ENCODE results near the gene HADH.
"Not testable (repeated sequence)": the region's sequence is repeated elsewhere in the genome, so short reads cannot be mapped to it uniquely, and the experiment has no call there.

Gene HADH

DNA sequence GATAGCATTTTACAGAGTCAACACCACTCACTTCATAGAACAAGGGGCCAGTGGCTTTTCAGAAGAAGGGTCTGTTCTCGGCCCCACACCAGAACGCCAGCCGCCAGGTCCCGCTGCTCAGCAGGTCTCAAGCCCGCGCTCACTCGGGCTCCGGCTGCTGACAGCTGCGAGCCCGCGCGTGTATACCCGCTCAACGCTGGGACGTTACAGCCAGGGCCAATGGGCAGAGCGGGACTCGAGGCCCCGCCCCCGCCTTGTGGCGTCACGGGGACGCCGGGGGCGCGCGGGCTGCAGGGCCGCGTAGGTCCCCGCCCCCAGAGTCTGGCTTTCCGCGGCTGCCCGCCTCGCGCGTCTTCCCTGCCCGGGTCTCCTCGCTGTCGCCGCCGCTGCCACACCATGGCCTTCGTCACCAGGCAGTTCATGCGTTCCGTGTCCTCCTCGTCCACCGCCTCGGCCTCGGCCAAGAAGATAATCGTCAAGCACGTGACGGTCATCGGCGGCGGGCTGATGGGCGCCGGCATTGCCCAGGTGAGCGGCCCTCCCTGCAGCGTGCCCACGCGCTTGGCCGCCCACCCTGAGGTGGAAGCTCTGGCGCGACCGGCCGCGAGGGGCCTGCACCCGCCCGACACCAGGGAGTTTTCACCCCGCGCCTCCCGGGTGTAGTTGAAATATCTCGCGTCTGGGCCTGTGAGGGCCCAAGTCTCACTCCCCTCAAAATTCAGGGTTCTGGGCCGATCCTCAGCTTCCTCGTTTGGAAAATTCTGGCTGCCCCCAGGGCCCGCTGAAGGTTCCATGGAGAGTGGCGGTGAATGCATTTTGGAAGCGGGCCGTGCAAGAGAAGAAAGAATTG, at the start of gene HADH:
HADH (plus strand) TSS at position 353 of the 850 bp plus-strand sequence; CDS start at position 397, 44 bp downstream.
- peak; percentile 70 for DNase-seq

DNA sequence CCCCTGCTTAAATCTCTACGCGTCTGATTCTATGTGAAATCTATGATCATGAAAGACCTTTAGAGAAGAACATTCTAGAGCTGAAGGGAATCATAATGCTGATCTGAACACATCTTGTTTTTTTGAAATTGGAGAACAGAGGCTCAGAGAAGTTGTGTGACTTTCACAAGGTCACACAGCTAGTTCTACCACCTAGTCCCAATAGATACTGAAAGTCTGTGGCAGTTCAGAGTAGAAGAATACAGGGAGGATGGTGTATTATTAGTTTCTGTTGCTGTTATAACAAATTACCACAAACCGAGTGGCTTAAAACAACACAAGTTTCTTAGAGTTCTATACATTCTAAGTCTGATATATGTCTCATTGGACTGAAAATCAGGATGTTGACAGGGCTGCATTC, 43.9 kb upstream of the HADH start:
- DNase-seq: no peak

DNA sequence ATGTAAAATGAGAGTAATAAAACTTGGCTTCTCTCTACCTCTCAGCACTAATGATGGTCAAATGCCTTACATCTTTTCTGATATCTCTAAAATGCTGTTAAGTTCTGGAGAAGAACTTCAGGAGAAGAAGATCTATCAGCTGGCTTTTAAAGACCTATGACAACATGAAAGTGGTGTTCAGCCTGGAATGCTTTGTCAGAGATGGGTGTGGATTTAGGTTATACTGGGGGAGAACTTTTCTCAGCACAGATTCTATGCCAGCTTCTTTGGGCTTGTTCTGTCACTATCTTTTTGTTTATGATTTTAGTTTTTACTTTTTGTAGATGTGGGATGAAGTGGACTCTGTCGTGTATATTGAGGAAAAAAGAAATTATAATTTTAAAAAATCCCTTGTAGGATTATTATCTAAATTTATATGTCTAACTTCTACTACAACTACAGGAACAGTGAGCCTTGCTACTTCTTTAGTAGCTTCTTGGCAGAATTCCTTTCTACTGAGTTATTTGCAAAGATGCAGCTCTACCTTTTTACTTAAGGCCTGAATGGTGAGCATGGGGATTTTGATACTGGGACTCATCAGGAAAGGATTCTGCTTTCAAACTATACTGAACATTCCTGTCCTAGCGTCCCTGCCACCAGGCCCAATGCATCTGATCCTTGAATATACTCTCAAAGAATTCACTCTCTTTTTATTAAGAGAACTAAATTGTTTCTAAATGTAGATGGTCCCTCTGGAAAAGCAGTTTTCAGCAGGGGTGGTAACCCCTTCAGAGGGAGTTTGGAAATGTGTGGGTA, 38.7 kb upstream of the HADH start:
- no peak for DNase-seq

DNA sequence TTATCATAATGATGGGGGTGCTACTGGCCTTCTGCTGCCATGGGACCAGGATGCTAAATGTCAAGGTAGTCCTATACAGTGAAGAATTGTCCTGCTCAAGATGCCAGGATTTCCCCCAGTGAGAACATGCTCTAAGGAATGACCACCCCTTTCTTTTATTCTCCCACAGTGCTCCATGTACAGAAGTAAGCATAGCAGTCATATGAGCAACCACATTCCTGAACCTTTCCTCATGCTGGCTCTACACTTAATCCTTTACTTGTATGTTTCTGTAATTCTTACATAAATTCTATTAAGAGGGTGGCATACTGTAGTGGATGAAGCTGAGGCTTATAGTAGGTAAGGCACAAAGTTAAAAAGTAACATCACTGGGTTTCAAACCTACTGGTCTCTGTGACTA, 38.1 kb upstream of the HADH start:
- no peak for DNase-seq

DNA sequence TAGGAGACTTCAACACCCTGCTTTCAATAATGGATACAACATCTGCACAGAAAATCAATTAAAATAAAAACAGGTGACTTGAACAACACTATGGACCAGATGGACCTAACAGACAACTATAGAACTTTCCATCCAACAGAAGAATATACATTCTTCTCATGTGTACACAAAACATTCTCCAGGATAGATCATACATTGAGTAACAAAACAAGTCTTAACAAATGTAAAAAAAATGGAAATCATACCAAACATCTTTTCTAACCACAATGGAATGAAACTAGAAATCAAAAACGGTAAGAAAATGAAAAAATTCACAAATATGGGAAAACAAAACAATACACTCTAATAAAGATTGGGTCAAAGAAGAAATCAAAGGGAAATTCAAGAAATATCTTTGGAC, 33.7 kb upstream of the HADH start:
- no peak for DNase-seq

DNA sequence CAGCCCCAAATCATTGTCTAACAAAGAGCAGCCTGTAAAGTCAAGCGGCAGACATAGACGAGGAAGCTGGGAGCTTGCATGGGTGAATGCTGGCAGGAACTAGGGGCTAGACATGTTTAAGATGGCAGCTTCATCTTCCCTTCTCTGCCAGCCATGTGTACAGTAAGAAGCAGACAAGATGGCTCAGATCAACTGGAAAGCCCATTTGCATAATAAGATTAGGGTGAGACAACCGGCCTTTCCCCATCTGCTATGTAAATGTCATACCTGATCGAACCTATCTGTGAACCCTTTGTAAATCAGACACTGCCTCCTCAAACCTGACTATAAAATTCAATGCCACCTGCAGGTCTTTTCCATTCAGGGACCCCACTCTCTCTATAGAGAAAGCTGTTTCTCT, 22.8 kb upstream of the HADH start:
- DNase-seq: no peak

DNA sequence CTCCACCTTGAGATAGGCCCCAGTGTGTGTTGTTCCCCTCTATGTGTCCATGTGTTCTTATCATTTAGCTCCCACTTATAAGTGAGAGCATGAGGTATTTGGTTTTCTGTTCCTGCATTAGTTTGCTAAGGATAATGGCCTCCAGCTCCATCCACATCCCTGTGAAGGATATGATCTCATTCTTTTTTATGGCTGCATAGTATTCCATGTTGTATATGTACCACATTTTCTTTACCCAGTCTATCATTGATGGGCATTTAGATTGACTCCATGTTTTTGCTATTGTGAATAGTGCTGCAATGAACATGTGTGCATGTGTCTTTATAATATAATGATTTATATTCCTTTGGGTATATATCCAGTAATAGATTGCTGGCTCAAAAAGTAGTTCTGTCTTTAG, 22.2 kb upstream of the HADH start:
- not testable (repeated sequence) for DNase-seq

DNA sequence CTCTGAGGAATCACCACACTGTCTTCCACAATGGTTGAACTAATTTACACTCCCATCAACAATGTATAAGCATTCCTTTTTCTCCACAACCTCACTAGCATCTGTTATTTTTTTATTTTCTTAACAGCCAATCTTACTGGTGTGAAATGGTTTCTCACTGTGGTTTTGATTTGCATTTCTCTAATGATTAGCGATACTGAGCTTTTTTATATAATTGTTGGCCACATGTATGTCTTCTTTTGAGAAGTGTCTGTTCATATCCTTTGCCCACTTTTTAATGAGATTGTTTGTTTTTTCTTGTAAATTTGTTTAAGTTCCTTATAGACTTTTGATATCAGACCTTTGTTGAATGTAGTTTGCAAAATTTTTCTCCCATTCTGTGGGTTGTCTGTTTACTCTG, 21.8 kb upstream of the HADH start:
- not testable (repeated sequence) for DNase-seq

DNA sequence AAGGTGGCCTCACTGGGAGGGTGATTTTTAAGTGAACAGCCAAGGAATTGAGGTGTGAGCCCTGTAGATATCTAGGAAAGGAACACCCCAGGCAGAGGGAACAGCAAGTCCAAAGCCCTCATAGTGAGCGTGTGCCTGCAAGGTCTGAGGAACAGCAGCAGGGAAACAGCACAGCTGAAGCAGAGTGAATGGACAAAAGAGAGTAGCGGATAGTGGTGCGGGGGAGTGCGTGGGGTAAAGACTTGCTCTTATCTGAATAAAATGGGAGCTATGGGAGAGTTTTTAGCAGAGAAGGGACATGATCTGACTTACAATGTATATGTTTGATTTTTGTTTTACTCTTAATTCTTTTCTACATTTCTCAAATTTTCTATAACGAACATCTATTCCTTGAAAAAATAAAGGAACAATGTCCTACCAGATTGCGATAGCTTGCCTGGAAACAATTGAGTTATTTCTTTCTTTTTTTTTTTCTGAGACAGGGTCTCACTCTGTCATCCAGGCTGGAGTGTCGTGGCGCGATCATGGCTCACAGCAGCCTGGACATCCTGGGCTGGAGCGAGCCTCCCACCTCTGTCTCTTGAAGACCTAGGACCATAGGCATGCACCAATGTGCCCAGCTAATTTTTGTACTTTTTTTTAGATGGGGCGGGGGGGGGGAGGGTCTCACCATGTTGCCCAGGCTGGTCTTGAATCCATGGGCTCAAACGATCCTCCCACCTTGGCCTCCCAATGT, 19.5 kb upstream of the HADH start:
- DNase-seq: no peak

DNA sequence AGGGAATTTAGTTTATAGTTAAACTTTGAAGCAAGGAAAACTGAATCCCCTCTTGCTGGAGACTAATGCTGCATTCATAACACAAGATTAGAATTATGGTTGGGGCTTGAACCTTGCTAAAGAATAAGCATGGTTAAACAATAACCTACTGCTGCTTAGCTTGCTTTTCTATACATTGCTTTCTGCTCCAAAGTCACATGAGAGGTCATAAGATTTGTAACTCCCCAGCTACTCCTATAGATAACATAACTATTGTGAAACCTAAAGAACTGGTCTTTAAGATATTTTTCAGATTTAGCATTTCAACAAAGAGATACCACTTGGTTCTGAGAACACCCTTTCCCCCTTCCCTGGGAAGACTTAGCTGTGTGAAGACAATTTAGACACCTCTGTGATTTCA, 17.1 kb upstream of the HADH start:
- no peak for DNase-seq

DNA sequence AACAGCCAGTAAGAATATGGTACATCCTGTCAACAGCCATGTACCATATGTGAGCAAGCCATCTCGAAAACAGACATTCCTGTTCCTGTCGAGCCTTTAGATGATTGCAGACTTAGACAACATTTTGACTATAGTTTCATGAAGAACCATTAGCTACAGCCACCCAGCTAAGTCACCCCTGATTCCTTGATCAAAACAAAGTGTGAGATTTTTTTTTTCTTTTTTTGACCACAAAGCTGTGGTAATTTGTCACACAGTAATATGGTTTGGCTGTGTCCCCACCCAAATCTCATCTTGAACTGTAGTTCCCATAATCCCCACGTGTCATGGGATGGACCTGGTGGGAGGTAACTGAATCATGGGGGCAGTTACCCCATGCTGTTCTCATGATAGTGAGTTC, 15.2 kb upstream of the HADH start:
- DNase-seq: no peak

DNA sequence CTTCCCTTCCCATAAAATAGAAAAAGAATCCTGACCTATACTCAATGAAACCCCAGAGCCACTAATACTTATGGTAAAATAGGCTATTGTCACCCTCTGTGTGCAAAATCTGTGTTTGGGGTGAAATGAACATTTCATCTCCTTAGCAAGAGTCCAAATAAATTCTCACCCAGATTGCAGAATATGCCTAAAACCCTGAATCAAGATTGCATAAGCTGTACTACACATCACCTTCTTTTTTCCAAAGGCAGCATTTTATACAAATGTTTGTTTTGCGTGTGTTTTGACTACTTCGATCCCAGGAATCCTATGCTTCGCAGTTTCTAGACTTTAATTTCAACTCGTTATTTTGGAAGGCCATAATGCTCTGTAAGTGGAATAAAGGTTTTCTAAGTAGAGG, 12.2 kb upstream of the HADH start:
- no peak for DNase-seq

DNA sequence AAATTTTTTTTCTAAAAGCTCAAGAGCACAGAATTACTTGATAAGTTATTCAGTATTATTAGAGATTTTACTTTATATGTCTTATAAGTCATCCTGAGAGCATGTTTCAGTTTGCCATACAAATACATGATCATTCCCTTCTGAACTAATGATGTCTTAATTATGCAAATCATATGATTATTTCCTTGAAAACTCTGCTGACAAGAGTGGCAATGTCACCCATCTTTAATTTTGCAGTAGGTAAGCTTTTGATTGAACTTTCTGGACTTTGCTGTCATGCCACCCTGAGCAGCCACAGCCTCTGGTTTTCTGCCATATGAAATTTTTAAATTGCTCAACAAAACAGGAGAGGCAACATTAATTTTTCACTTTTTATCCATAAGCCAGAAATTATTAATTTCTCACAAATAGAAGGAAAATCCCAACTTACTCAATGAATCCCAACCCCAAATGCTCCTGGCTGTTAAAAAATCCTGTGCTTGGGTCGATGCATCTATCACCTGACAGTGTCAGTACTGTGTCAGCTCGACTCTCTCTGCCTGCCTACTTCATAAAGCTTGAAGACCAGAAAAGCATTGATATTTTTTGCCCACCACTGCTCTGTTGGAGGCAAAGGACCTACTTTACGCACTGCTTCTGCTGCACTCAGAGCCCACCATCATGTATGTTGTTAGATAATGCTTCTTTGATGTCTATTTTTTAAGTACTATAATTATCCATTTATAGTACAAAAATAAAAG, 11.6 kb upstream of the HADH start:
- DNase-seq: no peak

DNA sequence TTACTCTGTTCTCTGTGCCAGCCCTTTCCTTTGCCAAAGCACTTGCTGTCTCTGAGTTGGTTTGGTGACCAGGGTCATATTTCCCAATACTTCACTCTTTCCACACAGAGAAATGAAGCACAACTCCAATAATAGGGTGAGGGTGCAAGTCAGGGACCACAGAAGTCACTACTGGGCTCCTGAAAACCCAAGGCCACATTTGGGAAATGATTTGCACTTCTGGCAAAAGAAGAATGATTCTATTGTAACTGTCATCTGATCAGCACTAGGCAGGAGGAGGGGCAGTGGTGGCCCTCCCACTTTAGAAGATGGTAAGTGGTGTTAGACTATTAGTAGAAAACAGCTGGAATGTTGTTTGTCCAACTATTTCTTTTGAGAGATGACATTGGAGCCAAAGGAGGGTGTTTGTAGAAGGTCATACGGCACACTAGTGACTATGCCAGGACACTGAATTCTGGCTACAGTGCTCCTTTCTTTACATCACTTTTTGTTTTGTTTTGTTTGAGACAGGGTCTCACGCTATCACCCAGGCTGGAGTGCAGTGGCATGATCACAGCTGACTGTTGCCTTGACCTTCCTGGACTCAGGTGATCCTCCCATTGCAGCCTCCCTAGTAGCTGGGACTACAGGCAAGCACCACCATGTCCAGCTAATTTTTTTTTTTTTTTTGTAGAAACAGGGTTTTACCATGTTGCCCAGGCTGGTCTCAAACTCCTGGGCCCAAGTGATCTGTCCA, 10.8 kb upstream of the HADH start:
- DNase-seq: no peak

DNA sequence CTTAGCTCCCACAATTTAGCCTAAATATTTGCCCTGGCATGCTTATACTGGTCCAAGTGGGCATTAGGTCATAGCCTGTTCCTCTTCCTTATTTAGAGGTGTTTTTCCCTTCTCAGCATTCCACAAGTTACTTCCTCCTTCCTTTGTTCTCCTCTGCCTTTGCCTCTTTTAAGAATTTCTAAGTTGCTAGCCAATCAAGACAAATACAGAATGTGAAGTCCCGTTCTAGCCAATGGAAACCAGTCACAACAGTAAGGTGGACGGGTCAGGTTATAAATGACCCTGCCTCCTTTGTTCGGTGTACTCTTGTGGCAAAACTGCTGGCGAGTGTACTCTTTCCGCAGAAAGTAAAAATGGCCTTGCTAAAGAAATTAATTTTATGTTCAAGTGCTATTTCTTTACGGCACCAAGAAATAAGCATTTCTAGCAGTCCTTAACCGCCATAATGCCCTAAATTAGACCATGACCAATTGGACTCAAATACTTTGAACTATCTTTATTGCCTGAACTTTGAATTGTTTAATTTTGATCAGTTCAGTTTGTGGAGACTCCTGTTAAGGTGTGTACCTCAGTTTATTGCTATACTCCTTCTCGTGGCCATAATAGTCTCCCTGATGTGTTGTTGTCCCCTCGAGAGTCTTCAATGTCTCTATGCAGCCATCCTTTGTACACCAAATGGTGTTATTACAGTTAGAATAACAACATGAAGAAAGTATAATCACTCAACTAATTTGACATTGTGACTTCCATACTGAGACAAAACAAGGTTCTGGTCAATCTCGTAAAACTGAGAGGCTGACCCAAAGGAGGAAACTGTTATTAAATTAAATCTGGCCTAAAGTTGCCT, 1.6 kb upstream of the HADH start:
- DNase-seq: no peak

DNA sequence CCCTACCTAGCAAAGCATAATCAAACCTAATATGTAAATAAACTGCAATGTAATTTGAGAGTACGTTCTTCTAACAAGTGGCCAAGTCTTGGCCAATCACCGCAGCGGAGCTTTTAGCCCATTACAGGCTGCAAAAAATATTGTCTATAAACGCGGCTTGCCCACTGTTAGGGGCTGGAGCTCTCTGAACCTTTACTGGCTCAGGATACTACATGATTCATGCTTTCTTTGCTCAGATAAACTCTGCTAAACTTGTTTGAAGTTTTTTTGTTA, 990 bp upstream of the HADH start:
- DNase-seq: no peak

DNA sequence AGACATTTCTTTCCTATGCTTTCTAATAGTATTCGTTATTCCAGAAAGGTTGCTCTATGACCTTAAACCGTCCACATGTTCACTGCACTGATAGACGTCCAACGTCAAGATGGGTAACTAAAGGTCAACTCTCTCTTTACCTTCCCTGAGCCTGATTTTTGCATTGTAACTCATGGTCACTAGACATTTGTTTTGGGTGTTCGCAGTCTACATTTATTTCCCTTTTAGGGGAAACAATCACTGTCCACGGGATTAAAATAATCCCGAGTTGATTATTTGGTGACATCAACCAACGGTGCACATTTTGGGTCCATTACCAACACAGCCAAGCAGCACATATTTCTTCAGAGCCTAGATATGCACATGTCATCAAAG, 540 bp upstream of the HADH start:
- DNase-seq: no peak

DNA sequence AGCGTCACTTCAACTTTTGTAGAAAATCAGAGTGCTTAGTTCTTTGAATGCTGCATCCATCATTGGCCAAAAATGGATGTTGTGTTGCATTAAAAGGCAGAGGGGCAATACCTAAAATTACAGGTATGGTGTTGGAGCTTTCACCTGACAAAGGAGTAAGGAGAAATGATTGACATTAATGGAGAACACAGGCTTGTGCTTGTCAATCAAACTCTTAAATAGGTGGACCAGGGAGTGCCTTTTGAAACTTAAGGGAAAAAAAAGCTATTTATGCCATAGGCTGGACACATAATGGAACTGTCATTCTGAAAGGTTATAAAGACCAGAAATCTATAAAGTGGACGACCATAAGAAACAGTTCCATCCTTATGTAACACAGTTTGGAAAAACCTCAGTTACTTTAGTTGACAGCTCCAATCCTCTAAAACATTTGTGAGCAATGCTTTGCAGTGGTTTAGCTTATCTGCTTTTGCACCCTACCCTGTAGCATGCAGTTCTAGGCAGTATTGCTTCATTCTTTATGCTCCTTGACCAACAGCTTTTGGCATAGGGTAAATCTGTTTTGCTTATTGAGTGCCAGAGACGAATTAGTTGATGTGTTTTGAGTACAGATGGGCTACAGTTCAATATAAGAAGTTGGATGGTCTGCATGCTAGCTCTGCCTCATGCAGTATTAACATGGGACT, 2.4 kb downstream of the HADH start:
- DNase-seq: no peak

DNA sequence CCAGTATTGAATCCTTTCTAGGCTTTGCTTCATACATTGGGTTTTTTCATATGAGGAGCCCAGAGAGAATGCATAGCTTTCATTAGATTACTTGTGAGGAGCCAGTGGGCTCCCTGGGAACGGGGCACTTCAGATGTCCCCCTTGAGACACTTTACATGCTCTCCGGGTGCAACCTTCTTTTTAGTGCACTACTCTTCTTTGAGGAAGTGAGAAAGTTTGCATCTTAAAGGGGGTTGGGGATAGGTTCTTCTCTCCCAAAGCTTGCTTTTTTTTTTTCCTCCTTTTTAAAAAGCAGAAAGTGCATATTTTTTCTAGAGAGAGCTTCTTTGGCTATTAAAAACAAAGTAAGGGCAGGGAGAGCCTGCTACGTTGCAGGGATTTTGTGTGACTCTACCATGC, 4.3 kb downstream of the HADH start:
- DNase-seq: no peak

DNA sequence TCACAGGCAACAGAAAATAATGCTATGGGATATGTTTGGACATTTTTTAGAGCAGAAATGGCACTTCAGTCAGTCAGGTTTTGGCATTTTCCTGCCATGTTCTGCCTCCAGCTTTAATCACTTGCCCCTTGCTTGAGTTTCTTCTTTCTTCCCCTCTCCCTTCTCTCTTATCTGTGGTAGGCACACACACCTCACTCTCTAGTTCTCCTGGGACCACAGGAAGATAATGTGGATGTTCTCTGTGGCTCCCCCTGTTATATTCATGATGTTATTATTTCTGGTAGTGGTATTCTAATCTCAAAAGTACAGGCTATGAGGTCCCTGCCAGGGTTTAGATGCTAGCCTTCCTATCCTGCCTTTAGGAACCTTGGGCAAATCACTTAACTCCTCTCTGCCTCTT, 5.2 kb downstream of the HADH start:
- DNase-seq: no peak

All from 8988T (cell line).